Nephron (organoid): ENCODE data around the gene MBOAT1.
A peak's percentile ranks its signal among the peaks of the same experiment; 100 is the strongest.

Source experiments
- H3K27ac Mint-ChIP-seq, 3 experiments: 2 replicates each; pipeline ENCODE4 v1.8.0; 2020; ENCODE audit warnings: mixed read lengths in 3 of 3, mild to moderate bottlenecking in 2 of 3, moderate library complexity in 1 of 3
- H3K27me3 Mint-ChIP-seq: 2 replicates; pipeline ENCODE4 v1.8.0; 2021; ENCODE audit warnings: low read depth, mild to moderate bottlenecking, moderate library complexity, mixed read lengths
- H3K36me3 Mint-ChIP-seq: 2 replicates; pipeline ENCODE4 v1.8.0; 2020; ENCODE audit warnings: low read depth, mixed read lengths
- H3K4me1 Mint-ChIP-seq: 2 replicates; pipeline ENCODE4 v1.8.0; 2020; ENCODE audit warnings: mixed read lengths
- H3K4me3 Mint-ChIP-seq, 3 experiments: 2 replicates each; pipeline ENCODE4 v1.8.0; 2020; ENCODE audit warnings: mild to moderate bottlenecking in 3 of 3, mixed read lengths in 3 of 3, moderate library complexity in 2 of 3
- H3K9me3 Mint-ChIP-seq: 2 replicates; pipeline ENCODE4 v1.8.0; 2020; ENCODE audit warnings: mixed read lengths
- TF ChIP-seq, protein P1 (sequence below), 3 experiments: fragments of 200-600 bp; sonication (generic); IDR thresholded peaks; one replicate each; pipeline ENCODE4 v1.5.0; 2021; ENCODE audit warnings: antibody characterized with exemption in 3 of 3; ENCODE audit not compliant: unreplicated experiment in 3 of 3

MBOAT1 gene

DNA sequence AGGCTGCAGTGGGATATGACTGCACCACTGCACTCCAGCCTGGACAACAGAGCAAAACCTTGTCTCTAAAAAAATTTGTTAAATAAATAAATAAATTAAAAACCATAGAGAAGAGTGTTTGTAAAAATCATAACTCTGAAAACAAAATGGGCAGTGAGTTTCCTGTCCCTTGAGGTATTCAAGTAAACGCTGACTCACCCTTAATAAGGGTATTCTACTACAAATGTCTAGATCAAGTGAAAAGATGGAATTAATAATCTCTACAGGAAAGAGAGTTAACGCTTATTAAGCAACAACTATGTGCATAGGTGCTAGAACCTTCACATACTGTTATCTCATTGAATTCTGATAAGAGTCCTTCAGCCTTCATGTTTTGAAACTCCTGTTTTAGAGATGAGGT, 19.9 kb upstream of the MBOAT1 start:
- Mint-ChIP-seq H3K27ac (no peak overlapping the region), H3K27me3 (peaks cover 4% of the 10 kb centered on the region), H3K4me1 (no peaks in the 10 kb centered on the region), H3K4me3 (no peak overlapping the region), H3K36me3 (no peaks in the 10 kb centered on the region), H3K9me3 (peaks cover 2% of the 10 kb centered on the region)
- TF ChIP-seq, protein P1, sequence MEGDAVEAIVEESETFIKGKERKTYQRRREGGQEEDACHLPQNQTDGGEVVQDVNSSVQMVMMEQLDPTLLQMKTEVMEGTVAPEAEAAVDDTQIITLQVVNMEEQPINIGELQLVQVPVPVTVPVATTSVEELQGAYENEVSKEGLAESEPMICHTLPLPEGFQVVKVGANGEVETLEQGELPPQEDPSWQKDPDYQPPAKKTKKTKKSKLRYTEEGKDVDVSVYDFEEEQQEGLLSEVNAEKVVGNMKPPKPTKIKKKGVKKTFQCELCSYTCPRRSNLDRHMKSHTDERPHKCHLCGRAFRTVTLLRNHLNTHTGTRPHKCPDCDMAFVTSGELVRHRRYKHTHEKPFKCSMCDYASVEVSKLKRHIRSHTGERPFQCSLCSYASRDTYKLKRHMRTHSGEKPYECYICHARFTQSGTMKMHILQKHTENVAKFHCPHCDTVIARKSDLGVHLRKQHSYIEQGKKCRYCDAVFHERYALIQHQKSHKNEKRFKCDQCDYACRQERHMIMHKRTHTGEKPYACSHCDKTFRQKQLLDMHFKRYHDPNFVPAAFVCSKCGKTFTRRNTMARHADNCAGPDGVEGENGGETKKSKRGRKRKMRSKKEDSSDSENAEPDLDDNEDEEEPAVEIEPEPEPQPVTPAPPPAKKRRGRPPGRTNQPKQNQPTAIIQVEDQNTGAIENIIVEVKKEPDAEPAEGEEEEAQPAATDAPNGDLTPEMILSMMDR (IDR thresholded peaks at IDR 0.05; ENCODE audit: unreplicated experiment in 3 of 3): no peak

DNA sequence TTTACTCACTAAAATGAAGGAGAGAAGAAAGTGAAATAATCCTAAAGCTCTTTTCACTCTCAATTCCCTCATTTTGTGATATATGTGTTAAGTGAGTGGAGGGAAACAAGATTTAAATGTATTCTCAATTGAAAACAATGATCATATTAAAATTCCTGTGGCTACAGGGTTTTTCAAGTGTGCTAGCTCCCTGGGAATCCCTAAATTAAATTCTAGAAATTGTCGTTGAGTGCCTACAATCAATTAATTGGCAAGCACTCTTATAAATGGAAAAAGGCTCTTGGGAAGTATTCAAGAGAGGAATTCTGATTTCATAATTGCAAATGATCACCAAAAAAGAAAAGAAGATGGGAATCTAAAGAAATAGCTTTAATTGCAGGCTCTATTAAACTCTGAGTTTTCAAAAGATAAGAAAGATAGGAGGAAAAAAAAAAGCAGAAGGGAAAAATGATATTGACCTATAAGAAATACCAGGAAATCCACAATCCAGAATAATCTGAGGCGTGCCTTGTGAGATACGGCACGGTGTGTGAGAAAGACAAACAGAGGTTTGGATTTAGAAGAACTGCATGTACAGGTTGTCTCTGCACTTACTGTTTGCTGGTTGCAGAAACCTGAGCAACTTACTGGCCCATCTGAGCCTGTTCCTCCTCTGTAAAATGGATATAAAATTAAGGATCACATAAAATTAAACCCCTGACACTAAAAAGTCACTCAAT, 18.3 kb upstream of the MBOAT1 start:
- H3K4me3 Mint-ChIP-seq: no peak overlapping the region
- H3K9me3 Mint-ChIP-seq: peaks cover 2% of the 10 kb centered on the region
- no peaks in the 10 kb centered on the region for H3K36me3 Mint-ChIP-seq
- peaks cover 4% of the 10 kb centered on the region for H3K27me3 Mint-ChIP-seq
- H3K27ac Mint-ChIP-seq: no peak overlapping the region
- TF ChIP-seq, protein P1 (IDR thresholded peaks at IDR 0.05; ENCODE audit: unreplicated experiment in 3 of 3): no peak
- no peaks in the 10 kb centered on the region for H3K4me1 Mint-ChIP-seq

DNA sequence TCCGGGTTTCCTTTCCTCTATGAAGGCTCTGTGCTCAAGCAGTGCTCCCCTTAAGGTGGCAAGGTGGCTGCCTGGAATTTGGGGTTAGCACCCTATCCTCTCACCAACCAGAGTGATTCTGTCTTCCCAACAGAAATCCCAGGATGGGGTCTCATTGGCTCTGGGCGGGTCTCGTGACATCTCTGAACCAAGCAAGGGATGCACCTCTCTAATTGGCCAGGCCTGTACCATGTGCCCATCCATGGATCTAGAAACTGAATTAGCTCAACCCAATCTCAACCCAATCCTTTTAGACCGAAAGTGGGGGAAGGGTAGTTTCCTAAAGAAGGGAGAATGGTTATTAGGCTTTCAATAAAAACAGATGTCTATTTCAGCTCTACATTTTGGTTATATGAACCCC, 17.6 kb upstream of the MBOAT1 start:
- Mint-ChIP-seq H3K4me3 (no peak overlapping the region), H3K9me3 (peaks cover 2% of the 10 kb centered on the region), H3K27me3 (peaks cover 4% of the 10 kb centered on the region), H3K36me3 (no peaks in the 10 kb centered on the region), H3K27ac (no peak overlapping the region), H3K4me1 (no peaks in the 10 kb centered on the region)
- TF ChIP-seq, protein P1 (IDR thresholded peaks at IDR 0.05; ENCODE audit: unreplicated experiment in 3 of 3): no peak

- TF ChIP-seq, protein P1 (IDR thresholded peaks at IDR 0.05; ENCODE audit: unreplicated experiment in 3 of 3): no peak
- H3K9me3 Mint-ChIP-seq: no peaks in the 10 kb centered on the region
- H3K4me1 Mint-ChIP-seq: no peaks in the 10 kb centered on the region
- no peaks in the 10 kb centered on the region for H3K27me3 Mint-ChIP-seq
- no peak overlapping the region for H3K4me3 Mint-ChIP-seq
- H3K27ac Mint-ChIP-seq: no peak overlapping the region
- H3K36me3 Mint-ChIP-seq: no peaks in the 10 kb centered on the region
Measured at GRCh38 chr6:20227350-20227749, 15.1 kb upstream of the MBOAT1 start.

- no peaks in the 10 kb centered on the region for H3K9me3 Mint-ChIP-seq
- H3K27me3 Mint-ChIP-seq: no peaks in the 10 kb centered on the region
- H3K4me1 Mint-ChIP-seq: peaks cover under 1% of the 10 kb centered on the region
- no peaks in the 10 kb centered on the region for H3K36me3 Mint-ChIP-seq
- TF ChIP-seq, protein P1 (IDR thresholded peaks at IDR 0.05; ENCODE audit: unreplicated experiment in 3 of 3): no peak
- no peak overlapping the region for H3K27ac Mint-ChIP-seq
- no peak overlapping the region for H3K4me3 Mint-ChIP-seq
Measured at GRCh38 chr6:20223141-20223540, 10.9 kb upstream of the MBOAT1 start.

DNA sequence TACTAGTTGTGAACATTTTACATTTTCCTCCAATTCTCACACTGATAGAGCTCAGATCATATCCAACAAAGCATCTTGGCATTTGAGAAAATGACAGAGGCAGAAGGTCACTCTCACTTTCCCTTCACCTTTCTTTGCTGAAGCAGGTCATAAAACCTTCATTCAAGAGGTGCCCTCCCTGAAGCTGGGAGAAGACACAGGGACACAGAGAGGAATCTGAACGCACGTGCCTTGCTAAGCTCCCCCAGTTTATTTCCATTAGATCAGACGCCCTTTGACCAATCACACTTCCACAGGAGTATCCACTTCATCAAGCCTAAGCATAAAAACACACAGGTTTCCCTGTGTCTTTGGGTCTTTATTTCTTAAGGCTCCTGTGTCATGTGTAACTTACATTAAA, 9.2 kb upstream of the MBOAT1 start:
- H3K4me1 Mint-ChIP-seq: peaks cover 8% of the 10 kb centered on the region
- no peaks in the 10 kb centered on the region for H3K36me3 Mint-ChIP-seq
- no peak overlapping the region for H3K4me3 Mint-ChIP-seq
- H3K27ac Mint-ChIP-seq: peak overlapping the region in 1 of 3 experiments; percentile 3
- peaks cover 6% of the 10 kb centered on the region for H3K27me3 Mint-ChIP-seq
- no peaks in the 10 kb centered on the region for H3K9me3 Mint-ChIP-seq
- TF ChIP-seq, protein P1 (IDR thresholded peaks at IDR 0.05; ENCODE audit: unreplicated experiment in 3 of 3): no peak
